Measurements from ENCODE around the gene COPG1.
A peak's percentile ranks its signal among the peaks of the same experiment; 100 is the strongest.
"Not testable (repeated sequence)": the region's sequence is repeated elsewhere in the genome, so short reads cannot be mapped to it uniquely, and the experiment has no call there.

COPG1 gene

DNA sequence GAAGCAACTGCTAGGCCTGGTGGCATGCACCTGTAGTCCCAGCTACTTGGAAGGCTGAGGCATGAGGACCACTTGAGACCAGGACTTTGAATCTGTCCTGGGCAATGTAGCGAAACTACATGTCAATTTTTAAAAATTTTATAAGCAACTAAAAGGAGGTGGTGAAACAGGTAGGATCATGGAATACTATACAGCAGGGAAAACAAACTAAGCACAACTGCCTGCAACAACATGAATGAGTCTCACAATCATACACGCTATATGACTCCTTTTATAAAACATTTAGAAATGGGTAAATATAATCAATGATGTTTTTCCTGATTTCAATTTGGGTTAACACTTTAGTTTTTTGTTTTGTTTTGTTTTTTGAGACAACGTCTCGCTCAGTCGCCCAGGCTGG, 36.2 kb upstream of the COPG1 start:
- DNase-seq (ENCODE audit: extremely low read depth, low read depth) = no peak
- TF ChIP-seq, protein P1, sequence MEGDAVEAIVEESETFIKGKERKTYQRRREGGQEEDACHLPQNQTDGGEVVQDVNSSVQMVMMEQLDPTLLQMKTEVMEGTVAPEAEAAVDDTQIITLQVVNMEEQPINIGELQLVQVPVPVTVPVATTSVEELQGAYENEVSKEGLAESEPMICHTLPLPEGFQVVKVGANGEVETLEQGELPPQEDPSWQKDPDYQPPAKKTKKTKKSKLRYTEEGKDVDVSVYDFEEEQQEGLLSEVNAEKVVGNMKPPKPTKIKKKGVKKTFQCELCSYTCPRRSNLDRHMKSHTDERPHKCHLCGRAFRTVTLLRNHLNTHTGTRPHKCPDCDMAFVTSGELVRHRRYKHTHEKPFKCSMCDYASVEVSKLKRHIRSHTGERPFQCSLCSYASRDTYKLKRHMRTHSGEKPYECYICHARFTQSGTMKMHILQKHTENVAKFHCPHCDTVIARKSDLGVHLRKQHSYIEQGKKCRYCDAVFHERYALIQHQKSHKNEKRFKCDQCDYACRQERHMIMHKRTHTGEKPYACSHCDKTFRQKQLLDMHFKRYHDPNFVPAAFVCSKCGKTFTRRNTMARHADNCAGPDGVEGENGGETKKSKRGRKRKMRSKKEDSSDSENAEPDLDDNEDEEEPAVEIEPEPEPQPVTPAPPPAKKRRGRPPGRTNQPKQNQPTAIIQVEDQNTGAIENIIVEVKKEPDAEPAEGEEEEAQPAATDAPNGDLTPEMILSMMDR (IDR thresholded peaks at IDR 0.05; ENCODE audit: low read depth, low read length) = no peak

DNA sequence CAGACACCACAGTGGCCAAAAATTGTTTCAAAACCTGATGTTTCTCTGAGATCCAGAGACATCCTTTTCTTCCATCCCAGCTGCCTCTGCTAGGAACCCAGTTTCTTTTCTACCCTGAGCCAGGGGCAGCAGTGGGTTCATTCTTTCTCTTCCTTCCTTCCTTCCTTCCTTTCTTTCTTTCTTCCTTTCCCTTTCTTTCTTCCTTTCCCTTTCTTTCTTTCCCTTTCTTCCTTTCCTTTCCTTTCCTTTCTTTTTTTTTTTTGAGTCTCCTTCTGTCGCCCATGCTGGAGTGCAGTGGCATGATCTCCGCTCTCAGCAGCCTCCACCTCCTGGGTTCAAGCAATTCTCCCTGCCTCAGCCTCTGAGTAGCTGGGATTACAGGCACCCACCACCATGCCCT, 30.7 kb upstream of the COPG1 start:
- DNase-seq (ENCODE audit: extremely low read depth, low read depth) = no peak
- TF ChIP-seq, protein P1 (IDR thresholded peaks at IDR 0.05; ENCODE audit: low read depth, low read length) = no peak

DNA sequence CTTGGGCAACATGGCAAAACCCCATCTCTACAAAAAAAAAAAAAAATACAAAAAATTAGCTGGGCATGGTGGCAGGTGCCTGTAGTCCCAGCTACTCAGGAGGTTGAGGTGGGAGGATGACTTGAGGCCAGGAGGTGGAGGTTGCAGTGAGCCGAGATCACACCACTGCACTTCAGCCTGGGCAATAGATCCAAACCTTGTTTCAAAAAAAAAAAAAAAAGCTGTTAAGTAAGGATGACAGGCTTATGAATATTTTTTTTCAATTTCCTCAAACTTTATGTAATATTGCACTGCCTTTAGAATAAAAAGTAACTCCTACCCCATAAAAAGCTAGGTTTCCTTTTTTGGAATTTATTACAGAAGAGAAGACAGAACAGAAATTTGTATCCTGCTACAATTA, 25.0 kb upstream of the COPG1 start:
- DNase-seq (ENCODE audit: extremely low read depth, low read depth) = not testable (repeated sequence)

DNA sequence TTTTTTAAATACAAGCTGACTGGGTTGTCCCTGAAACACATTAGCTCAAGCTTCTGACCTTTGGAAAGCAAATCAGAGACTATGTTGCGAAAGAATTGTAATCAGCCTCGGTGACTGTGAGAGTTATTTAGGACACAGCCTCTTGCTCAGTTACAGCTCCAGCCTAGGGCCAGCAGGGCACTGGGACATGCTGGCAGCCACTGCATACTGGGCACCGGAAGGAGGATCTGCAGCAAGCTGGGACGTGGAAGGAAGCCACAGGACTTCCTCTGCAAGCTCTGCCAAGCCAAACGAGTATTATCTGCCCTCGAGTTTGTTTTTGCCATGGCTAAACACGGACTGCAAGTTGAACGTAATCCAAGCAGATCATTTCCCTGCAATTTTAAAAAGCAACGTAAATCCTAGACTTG, 24.4 kb upstream of the COPG1 start:
- DNase-seq (ENCODE audit: extremely low read depth, low read depth) = no peak
- TF ChIP-seq, protein P1 (IDR thresholded peaks at IDR 0.05; ENCODE audit: low read depth, low read length) = no peak

DNA sequence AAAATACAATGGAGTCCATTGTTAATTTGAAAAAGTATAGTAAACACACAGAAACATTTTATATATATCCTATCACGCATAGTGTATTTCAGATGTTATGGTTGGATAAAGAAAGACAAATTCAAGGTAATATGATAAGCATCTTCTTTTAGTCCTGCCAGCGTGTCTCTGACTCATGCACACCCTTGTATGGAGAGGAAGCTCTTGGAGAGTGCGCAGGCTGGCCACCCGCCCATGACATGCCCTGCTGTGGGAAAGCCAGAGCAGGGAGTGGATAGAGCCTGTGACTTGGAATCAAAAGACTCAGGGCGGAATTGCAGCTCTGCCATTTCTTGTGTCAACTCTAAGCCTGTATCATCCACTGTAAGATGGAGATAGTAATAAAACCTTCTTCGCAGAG, 23.0 kb upstream of the COPG1 start:
- TF ChIP-seq, protein P1 (IDR thresholded peaks at IDR 0.05; ENCODE audit: low read depth, low read length) = no peak
- DNase-seq (ENCODE audit: extremely low read depth, low read depth) = peak; percentile 79

DNA sequence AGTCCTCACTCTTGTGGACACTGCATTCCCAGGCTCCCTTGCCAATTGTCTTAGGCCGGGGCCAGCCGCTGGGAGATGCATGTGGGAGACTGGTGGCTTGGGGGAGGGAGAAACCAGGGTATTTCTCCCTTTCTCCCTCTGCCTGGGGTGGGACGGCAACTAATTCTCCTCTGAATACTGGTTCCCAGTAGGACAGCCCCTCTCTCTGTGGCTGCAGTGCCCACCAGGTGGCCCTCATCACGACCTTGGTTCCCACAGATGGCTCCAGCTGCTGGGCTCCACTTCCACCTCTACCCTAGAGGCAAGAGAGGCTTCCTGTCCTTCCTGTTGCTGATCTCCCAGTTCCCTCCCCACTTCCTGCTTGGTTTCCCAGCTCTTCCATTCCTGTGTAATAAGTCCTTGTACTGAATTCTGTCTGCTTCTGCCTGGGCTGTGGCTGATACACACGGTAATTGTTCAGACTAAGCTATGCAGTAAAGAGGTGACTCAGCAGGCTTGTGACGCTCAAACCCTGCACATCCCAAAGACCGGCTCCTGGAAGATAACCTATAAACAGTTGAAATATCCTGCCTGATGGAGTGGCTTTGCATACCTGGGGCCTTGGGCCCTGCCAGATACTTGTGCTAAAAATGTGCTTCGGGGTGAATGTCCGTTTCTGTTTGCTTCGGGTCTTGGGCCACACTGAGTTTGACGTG, 20.4 kb upstream of the COPG1 start:
- DNase-seq (ENCODE audit: extremely low read depth, low read depth) = no peak
- TF ChIP-seq, protein P1 (IDR thresholded peaks at IDR 0.05; ENCODE audit: low read depth, low read length) = no peak

DNA sequence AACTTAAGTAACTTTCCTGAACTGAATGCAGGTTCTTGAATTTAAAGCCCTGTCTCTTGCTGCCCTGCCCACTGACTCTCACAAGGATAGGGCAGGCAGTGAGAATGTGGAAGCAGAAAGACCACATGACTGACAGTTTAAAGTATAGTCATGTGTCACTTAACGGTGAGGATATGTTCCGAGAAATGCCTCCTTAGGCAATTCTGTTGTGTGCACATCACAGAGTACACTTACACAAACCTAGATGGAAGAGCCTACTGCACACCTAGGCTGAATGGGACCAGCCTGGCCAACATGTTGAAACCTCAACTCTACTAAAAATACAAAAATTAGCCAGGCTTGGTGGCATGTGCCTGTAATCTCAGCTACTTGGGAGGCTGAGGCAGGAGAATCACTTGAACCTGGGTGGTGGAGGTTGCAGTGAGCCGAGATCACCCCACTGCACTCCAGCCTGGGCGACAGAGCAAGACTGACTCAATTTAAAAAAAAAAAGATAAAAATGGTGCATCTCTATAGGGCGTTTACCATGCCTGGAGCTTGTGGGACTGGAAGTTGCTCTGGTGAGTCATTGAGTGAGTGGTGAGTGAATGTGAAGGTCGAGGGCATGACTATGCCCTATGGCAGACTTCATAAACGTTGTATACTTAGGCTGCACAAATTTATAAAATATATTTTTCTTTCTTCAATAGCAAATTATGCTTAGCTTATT, 18.9 kb upstream of the COPG1 start:
- DNase-seq (ENCODE audit: extremely low read depth, low read depth) = no peak
- TF ChIP-seq, protein P1 (IDR thresholded peaks at IDR 0.05; ENCODE audit: low read depth, low read length) = no peak
